ENCODE measurements around the gene TTC27.

TTC27 gene

DNA sequence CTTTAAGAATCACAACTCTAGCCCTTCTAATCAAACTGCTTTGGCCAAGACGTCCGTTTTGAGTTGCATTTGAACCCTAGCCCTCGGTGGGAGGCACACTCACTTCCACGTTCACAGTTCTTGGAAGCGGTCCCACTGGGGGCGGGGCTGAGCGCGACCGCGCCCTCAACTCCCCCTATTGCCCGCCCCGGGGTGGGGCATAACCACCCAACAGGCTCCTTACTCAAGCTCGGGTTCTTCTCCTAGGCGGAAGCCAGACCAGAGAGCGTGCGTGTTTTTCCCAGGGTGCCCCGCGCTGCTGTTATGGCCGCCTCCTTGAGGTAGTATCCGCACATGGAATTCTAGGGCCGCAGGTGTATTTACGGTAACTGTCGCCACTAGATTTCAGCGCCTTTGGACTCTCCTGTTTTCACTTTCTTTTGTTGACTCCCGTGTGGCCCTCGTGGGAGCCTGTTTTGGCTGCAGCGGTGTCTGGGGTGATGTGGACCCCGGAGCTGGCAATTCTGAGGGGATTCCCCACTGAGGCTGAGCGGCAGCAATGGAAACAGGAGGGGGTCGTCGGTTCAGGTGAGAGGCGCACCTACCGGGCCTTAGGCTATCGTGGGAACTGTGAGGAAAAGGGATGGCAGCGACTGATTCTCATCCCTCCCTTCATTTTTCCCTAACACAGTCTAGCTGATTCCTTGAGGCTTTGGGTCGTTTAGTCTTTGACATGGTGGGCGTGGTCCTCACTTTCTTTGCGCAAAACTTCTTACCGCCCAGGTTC is at the start of gene TTC27:
Gene TTC27 (plus strand): TSS at position 237 of the 766 bp plus-strand sequence. CDS start 243 bp downstream, at position 480.
- in situ Hi-C loops (cut with MboI; ENCODE audit: low sequenced_read_pairs) = no loop called here
- DNase-seq (ENCODE audit: low spot score in 2 of 2) = peak; percentile 90 to 95
- no peaks in the 10 kb centered on the region for H3K27me3 ChIP-seq (ENCODE audit: low read depth)
- H3K36me3 ChIP-seq (replicated peaks) = peaks cover 5% of the 10 kb centered on the region
- H3K4me1 ChIP-seq = no peaks in the 10 kb centered on the region
- H3K9me3 ChIP-seq = no peaks in the 10 kb centered on the region
- peak within 1 kb of the TSS; percentile 67 for H3K4me3 ChIP-seq

DNA sequence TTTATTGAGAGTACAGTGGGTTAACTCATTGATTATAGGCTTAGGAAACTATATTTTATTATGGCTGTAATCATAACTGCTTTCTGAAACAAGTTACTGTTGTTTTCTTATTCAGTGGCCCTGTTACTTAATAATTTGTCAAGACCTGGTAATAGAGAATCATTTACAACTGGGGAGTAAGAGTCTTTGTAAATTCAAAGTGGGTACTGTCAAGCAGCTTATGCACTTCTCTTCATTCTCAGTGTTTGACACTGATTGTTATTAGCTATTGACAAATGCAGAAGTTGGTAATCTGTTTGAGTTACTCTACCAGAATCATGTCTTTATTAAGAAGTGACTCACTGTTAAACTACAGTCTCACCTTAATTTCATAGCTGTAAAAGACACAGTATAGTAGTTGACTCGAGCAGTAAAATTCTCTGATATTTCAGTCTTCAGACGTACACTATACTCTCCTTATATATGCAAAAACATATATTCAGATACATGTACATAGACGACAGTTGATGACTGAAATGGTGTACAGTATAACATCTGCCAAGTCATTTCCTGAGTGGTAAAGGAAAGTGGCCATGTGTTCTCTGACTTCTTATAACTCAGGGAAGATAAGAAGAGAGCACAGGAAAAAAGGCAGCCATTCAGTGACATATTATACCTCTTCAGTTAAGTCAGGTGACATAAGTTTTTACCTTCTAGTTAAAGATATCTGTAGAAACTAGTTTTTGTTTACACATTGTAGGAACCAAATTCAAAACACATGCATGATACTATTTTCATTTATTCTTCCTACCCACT is 36.0 kb upstream of the TTC27 start:
- in situ Hi-C loops (cut with MboI; ENCODE audit: low sequenced_read_pairs) = no loop called here
- no peak for DNase-seq (ENCODE audit: low spot score in 2 of 2)
- Histone ChIP-seq H3K4me3 (no peak overlapping the region), H3K27me3 (ENCODE audit: low read depth) (no peaks in the 10 kb centered on the region), H3K9me3 (no peaks in the 10 kb centered on the region), H3K36me3 (replicated peaks) (peaks cover 3% of the 10 kb centered on the region), H3K4me1 (no peaks in the 10 kb centered on the region)

DNA sequence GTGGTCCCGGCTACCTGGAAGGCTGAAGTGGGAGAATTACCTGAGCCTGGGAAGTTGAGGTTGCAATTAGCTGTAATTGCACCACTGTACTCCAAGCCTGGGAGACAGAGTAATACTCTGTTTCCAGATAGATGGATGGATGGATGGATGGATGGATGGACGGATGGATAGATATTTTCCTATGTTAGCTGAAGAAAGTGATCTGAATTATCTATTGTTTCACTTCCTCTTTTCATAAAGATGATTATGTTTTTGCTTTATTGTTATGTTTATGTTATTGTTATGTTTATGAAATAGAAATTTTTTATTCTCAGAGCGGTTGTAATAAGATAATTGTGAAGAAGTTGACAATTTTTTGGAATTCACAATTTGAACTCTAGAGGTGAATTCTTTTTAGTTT is 33.3 kb upstream of the TTC27 start:
- H3K9me3 ChIP-seq = no peaks in the 10 kb centered on the region
- peaks cover 13% of the 10 kb centered on the region for H3K36me3 ChIP-seq (replicated peaks)
- in situ Hi-C loops (cut with MboI; ENCODE audit: low sequenced_read_pairs) = no loop called here
- H3K27me3 ChIP-seq (ENCODE audit: low read depth) = no peaks in the 10 kb centered on the region
- no peak overlapping the region for H3K4me3 ChIP-seq
- no peak for DNase-seq (ENCODE audit: low spot score in 2 of 2)
- H3K4me1 ChIP-seq = no peaks in the 10 kb centered on the region

DNA sequence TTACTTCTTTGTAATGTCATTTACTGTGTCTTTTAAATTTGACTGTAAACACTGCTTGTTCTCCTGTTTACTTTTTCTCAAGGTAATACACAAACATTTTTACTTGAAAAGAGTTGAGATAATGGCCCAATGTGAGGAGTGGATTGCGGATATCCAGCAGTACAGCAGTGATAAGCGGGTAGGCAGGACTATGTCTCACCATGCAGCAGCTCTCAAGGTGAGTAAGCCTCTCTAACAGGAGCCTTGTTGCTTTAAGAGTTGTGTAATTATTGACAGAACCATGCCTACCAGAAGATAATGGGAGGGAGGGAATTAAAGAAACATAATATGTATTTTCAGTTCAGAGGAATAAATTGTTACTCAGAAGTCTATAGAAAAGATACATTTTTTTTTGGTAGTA is 16.5 kb upstream of the TTC27 start:
- in situ Hi-C loops (cut with MboI; ENCODE audit: low sequenced_read_pairs) = no loop called here
- peaks cover 20% of the 10 kb centered on the region for H3K36me3 ChIP-seq (replicated peaks)
- no peaks in the 10 kb centered on the region for H3K27me3 ChIP-seq (ENCODE audit: low read depth)
- no peak overlapping the region for H3K4me3 ChIP-seq
- DNase-seq (ENCODE audit: low spot score in 2 of 2) = no peak
- no peaks in the 10 kb centered on the region for H3K4me1 ChIP-seq
- H3K9me3 ChIP-seq = no peaks in the 10 kb centered on the region

DNA sequence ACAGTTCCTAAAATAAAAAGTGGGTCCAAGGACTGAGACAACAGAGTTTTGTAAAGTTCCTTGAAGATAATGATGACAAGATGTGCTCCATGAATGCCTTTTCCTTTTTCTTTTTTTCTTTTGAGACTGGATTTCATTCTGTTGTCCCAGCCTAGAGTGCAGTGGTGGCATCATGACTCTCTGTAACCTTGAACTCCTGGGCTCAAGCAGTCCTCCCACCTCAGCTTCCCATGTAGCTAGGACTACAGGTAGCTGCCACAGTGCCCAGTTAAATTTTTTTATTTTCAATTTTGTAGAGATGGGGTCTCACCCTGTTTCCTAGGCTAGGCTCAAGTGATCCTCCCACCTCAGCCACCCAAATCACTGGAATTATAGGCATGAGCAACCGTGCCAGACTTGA is 16.1 kb upstream of the TTC27 start:
- no peaks in the 10 kb centered on the region for H3K27me3 ChIP-seq (ENCODE audit: low read depth)
- H3K36me3 ChIP-seq (replicated peaks) = peaks cover 20% of the 10 kb centered on the region
- H3K4me1 ChIP-seq = no peaks in the 10 kb centered on the region
- DNase-seq (ENCODE audit: low spot score in 2 of 2) = no peak
- H3K9me3 ChIP-seq = no peaks in the 10 kb centered on the region
- in situ Hi-C loops (cut with MboI; ENCODE audit: low sequenced_read_pairs) = no loop called here
- no peak overlapping the region for H3K4me3 ChIP-seq

DNA sequence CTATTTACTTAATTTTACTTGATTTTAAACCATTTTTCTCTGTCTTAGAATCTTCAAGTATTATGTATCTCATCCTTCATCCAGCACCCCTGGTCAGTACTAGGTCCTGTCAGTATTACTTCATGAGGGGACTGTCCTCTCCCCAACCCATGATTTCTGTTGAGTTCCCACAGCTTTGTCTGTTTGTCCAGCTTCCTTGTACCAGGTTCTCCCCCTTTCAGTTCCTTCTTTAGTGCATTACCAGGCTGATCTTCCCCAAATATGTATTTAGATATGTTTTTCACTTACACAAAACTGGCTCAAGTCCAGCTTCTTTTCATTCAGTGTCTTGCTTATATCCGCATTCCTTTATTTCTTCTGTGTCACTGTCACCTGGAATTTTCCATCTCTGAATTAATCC is 13.8 kb upstream of the TTC27 start:
- in situ Hi-C loops (cut with MboI; ENCODE audit: low sequenced_read_pairs) = no loop called here
- Histone ChIP-seq H3K36me3 (replicated peaks) (peaks cover 29% of the 10 kb centered on the region), H3K9me3 (no peaks in the 10 kb centered on the region), H3K4me3 (no peak overlapping the region), H3K27me3 (ENCODE audit: low read depth) (no peaks in the 10 kb centered on the region), H3K4me1 (no peaks in the 10 kb centered on the region)
- DNase-seq (ENCODE audit: low spot score in 2 of 2) = no peak

DNA sequence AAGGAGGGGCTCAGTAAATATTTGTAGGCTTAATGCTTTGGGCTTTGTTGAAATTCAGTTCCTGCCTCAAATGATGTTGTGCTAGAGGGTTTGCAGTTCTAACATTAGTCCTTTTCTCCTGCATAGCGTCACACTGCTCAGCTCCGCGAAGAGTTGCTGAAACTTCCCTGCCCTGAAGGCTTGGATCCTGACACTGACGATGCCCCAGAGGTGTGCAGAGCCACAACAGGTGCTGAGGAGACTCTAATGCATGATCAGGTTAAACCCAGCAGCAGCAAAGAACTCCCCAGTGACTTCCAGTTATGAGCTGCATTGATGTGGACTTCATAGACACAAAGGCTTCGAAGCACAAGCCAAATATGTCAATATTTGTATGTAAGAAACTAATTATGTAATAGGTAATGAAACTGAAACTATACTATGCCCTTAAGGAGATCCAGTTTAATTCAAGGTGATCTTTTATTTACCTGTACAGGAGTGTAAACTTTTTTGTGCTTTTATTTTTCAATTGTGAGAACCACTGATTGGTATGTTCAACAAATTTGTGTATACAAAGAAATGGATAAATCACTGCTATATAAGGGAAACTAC is 10.2 kb upstream of the TTC27 start:
- H3K36me3 ChIP-seq (replicated peaks) = peaks cover 32% of the 10 kb centered on the region
- no peak overlapping the region for H3K4me3 ChIP-seq
- H3K27me3 ChIP-seq (ENCODE audit: low read depth) = no peaks in the 10 kb centered on the region

DNA sequence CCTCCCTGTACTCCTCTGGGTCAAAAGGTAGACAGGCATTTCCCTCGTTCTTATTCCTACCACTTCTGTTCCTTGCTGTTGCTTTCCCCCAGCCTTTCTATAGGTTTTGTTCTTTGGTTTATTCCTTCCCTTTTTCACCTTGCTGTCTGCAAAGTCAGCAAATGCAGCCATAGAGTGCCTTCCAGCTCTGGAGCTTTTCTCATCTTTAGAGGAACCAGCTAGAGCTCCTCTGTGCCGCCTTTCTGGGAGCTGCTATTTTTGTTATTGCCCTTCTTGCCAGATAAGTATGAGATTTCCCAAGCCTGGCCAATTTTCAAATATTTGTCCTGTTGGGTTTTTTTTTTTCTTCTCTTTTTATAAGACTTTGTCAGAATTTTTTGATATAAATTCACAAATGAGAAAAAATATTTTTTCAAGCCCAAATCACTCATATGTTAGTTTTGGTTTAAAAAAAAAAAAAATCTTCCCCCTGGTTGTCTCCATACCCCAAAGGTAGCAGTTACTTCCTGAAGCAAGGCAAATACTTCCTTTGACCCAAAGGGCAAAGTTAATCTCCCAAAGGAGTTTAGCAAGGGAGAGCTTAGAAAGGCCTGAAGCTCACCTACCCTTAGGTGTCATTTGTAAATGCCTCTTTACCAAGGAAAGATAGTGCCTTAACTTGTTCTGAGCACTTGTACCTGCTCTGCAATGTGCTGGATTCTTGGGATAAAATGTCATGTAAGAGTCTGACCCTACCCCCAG is 5.1 kb upstream of the TTC27 start:
- H3K27me3 ChIP-seq (ENCODE audit: low read depth) = no peaks in the 10 kb centered on the region
- H3K4me1 ChIP-seq = no peaks in the 10 kb centered on the region
- H3K36me3 ChIP-seq (replicated peaks) = peaks cover 11% of the 10 kb centered on the region
- no peak overlapping the region for H3K4me3 ChIP-seq
- no peaks in the 10 kb centered on the region for H3K9me3 ChIP-seq
- no peak for DNase-seq (ENCODE audit: low spot score in 2 of 2)
- in situ Hi-C loops (cut with MboI; ENCODE audit: low sequenced_read_pairs) = no loop called here

More for the DNA sequence above, 10.2 kb upstream of the TTC27 start:
- in situ Hi-C loops (cut with MboI; ENCODE audit: low sequenced_read_pairs) = no loop called here
- DNase-seq (ENCODE audit: low spot score in 2 of 2) = no peak
- H3K9me3 ChIP-seq = no peaks in the 10 kb centered on the region
- no peaks in the 10 kb centered on the region for H3K4me1 ChIP-seq

DNA sequence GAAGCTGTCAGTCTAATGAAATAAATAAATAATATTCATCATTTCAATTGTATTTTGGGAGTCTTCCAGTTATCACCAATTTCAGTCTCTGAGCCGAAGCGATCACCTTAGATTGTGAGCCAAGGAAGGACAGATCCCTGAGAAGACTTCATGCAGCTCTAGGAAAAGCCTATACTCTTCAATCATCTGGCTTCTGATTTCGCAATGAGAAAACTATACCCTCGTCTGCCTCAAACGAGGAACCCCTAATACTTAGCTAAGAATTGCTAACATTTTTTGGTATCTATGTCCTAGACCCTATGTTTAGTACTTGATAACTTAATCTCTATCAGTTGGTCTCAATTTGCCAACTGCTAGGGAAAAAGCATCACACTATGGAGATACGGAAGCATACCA is 4.5 kb upstream of the TTC27 start:
- Histone ChIP-seq H3K27me3 (ENCODE audit: low read depth) (no peaks in the 10 kb centered on the region), H3K36me3 (replicated peaks) (peaks cover 8% of the 10 kb centered on the region), H3K9me3 (no peaks in the 10 kb centered on the region), H3K4me1 (no peaks in the 10 kb centered on the region), H3K4me3 (no peak overlapping the region)
- in situ Hi-C loops (cut with MboI; ENCODE audit: low sequenced_read_pairs) = no loop called here
- no peak for DNase-seq (ENCODE audit: low spot score in 2 of 2)

DNA sequence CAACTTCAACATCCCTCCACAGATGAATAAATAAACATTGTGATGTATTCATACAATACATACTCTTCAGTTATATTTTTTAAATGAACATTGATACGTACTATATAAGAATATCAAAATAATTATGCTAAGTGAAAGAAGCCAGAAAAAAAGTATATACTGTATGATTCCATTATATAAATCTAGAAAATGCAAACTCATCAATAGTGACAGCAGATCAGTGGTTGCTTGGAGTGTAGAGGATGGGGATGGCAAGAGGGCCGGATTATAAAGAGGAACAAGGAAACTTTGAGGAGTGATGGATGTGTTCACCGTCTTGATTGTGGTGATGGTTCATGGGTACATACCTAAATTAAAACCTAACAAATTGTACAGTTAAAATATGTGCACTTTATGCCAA is 3.0 kb upstream of the TTC27 start:
- in situ Hi-C loops (cut with MboI; ENCODE audit: low sequenced_read_pairs) = no loop called here
- no peaks in the 10 kb centered on the region for H3K9me3 ChIP-seq
- no peaks in the 10 kb centered on the region for H3K4me1 ChIP-seq
- H3K4me3 ChIP-seq = no peak overlapping the region
- H3K36me3 ChIP-seq (replicated peaks) = peaks cover under 1% of the 10 kb centered on the region; the same call in 1 of the 2 replicates
- H3K27me3 ChIP-seq (ENCODE audit: low read depth) = no peaks in the 10 kb centered on the region
- DNase-seq (ENCODE audit: low spot score in 2 of 2) = no peak

DNA sequence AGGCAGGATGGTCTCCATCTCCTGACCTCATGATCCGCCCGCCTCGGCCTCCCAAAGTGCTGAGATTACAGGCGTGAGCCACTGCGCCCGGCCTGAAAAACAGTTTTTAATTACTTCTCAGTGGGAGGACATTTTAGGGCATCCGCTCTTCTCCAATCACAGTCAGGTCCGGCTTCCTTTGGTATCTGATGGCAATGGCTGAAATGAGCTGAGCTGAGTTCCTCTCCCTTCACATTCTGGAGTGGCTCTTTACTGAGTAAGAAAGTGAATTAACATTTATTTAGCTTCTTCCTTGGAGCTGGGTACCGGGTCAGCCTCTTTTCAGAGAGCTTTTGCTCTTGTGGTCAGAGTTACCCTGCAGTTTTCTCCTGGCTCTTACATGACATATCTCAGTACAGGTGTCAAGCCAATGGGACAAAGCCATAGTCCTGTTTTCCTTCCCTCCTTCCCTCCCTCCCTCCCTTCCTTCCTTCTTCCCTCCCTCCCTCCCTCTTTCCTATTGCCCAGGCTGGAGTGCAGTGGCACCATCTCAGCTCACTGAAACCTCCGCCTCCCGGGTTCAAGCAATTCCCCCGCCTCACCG is 1.1 kb upstream of the TTC27 start:
- H3K9me3 ChIP-seq = no peaks in the 10 kb centered on the region
- DNase-seq (ENCODE audit: low spot score in 2 of 2) = no peak
- no peaks in the 10 kb centered on the region for H3K27me3 ChIP-seq (ENCODE audit: low read depth)
- in situ Hi-C loops (cut with MboI; ENCODE audit: low sequenced_read_pairs) = no loop called here
- no peaks in the 10 kb centered on the region for H3K4me1 ChIP-seq
- peaks cover 5% of the 10 kb centered on the region for H3K36me3 ChIP-seq (replicated peaks)
- no peak overlapping the region for H3K4me3 ChIP-seq

DNA sequence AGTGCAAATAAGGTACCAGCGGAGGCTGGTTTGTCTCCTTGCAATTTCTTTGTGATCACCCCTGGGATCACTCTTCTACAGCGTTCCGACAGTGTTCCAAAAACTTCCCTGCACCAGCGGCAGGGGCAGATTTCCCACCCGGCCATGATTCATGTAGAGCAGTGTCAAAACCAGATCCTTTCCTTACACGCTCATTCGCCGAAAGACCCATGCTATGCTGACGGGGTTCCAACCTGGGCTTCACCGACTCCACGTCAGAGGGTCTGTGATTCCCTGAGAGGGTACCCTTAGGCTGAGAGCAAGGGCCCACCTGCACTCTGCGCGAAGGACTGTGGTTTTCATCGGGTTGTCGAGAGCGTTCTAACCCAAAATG is 423 bp upstream of the TTC27 start:
- H3K9me3 ChIP-seq = no peaks in the 10 kb centered on the region
- no peak for DNase-seq (ENCODE audit: low spot score in 2 of 2)
- no peaks in the 10 kb centered on the region for H3K27me3 ChIP-seq (ENCODE audit: low read depth)
- peak overlapping the region; percentile 67 for H3K4me3 ChIP-seq
- in situ Hi-C loops (cut with MboI; ENCODE audit: low sequenced_read_pairs) = no loop called here
- no peaks in the 10 kb centered on the region for H3K4me1 ChIP-seq
- peaks cover 5% of the 10 kb centered on the region for H3K36me3 ChIP-seq (replicated peaks)

DNA sequence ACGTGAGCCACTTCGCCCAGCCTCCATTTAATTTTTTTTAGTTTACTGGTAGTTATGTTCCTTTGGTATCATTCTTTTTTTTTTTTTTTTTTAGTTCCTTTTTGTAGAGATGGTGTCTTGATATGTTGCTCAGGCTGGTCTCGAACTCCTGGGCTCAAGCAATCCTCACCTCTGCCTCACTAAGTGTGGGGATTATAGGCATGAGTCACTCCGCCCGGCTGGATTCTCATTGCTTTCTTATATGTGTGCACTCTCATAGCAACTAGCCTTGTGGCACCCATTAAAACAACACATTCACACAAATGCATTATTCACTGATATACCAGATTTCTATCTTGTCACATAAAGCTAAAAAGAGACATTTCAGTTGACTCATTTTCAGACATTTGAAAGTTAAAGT is 4.2 kb downstream of the TTC27 start:
- in situ Hi-C loops (cut with MboI; ENCODE audit: low sequenced_read_pairs) = no loop called here
- Histone ChIP-seq H3K4me1 (no peaks in the 10 kb centered on the region), H3K27me3 (ENCODE audit: low read depth) (no peaks in the 10 kb centered on the region), H3K9me3 (no peaks in the 10 kb centered on the region), H3K36me3 (replicated peaks) (peaks cover 12% of the 10 kb centered on the region), H3K4me3 (no peak overlapping the region)
- peak in 1 of 2 experiments; percentile 18 for DNase-seq (ENCODE audit: low spot score in 2 of 2)

Measured in HAP-1 (cell line).